HG02870 (cell line): Measurements from ENCODE around the gene C10orf120.

Experiments
- ATAC-seq: cut with Tn5 transposase; IDR thresholded peaks from one replicate; pipeline ENCODE4 v1.9.1; 2021; ENCODE audit warnings: mild to moderate bottlenecking, moderate library complexity; ENCODE audit not compliant: unreplicated experiment

The C10orf120 gene

DNA sequence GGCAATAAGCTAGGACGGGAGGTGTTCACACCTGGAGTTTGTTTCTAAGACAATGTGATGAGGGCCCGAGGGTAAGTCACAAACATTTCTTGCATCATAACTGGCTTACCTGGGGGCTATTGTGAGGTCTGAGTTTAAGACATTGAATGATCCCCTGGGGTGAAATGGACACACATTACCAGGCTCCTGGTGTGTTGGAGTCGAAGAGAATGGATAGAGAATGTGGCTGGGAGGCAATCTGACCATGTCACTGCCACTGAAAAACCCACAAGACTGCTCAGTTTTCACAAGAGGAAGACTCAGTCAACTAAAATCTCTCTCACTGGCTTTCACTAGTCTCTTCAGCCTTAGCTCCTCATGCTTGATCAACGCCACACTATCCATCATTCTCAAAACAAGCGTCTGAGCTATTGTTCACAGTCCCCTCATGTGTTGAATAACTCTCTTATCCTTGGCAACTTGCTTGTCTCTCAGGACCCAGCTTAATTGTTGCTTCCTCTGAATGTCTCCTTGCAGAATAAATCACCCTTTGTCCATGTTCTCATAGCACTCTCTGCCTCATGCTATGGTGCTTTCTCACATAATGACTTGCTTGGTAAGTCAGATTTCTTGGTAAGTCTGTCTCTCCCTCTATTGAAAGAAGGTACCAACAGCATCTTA is at the start of gene C10orf120:
TSS of gene C10orf120 (minus strand) at position 51 of the 660 bp plus-strand sequence. CDS start 56 bp downstream, outside the sequence.
- no peak for ATAC-seq

DNA sequence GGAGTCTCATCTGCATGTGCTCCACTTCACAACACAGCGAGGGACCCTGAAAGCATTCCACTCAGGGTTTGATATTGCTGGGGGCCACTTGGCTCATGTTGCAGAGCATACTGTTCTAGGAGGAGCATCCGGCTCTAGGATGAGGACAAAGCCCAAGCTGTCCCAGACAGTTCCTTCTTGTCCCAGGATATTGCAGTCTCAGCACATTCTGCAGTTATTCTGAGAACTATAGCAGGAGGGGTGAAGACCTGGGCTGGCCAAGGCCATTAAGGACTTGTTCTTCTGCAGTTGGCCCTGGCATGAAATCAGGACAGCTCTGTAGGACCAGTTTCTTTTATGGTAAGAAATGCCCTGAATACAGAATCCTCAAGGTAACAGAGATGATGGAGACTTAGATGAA is 48.9 kb upstream of the C10orf120 start:
- no peak for ATAC-seq

GRCh38 chr10:122746408-122746807 is 46.8 kb upstream of the C10orf120 start:
- ATAC-seq, result no peak

DNA sequence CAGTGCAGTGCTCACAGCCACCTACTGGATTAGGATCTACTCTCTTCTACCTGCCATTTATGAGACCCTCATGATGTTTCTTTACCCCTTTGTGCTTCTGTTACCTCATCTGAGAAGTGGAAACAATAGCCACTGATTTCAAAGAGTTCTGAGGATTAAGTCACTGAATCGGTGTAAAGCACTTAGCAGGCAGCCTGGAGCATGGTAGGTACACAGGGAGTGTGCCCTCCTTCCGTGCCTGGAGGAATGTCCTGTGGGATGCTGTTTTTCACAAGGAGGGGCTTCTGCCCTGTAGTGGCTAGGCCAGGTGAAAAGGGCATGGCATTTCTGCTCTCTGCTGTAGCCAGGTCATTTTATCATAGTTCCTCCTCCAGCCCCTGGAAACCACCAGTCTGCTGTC is 44.6 kb upstream of the C10orf120 start:
- no peak for ATAC-seq

- no peak for ATAC-seq
These were observed 41.0 kb upstream of the C10orf120 start for GRCh38 chr10:122740640-122741039.

- no peak for ATAC-seq
These were observed 38.4 kb upstream of the C10orf120 start for GRCh38 chr10:122738031-122738430.

GRCh38 chr10:122733931-122734665 is 34.5 kb upstream of the C10orf120 start:
- ATAC-seq, result no peak

- ATAC-seq, result no peak
These were observed 33.8 kb upstream of the C10orf120 start for GRCh38 chr10:122733443-122733842.

- no peak for ATAC-seq
These were observed 30.6 kb upstream of the C10orf120 start for GRCh38 chr10:122730238-122730637.

GRCh38 chr10:122729126-122729525 is 29.5 kb upstream of the C10orf120 start:
- ATAC-seq, result no peak

- ATAC-seq, result no peak
These were observed 27.8 kb upstream of the C10orf120 start for GRCh38 chr10:122727426-122727825.

DNA sequence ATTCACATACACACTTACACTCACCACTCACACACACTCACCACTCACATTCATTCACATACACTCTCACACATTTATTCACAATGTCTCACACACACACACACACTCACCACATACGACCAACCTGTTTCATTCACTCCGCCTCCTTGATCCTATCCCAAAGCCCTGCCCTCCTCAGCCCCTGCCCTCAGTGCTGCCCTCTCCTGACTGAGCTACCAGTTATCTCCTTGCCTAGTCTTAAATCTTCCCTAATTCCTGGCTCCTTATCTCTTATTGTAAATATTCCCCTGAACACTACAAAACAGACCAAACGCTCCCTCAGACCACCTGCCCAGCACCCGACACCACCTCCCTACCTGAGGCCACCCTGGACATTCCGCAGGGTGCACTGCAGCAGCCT is 26.1 kb upstream of the C10orf120 start:
- no peak for ATAC-seq

GRCh38 chr10:122725006-122725405 is 25.4 kb upstream of the C10orf120 start:
- no peak for ATAC-seq

DNA sequence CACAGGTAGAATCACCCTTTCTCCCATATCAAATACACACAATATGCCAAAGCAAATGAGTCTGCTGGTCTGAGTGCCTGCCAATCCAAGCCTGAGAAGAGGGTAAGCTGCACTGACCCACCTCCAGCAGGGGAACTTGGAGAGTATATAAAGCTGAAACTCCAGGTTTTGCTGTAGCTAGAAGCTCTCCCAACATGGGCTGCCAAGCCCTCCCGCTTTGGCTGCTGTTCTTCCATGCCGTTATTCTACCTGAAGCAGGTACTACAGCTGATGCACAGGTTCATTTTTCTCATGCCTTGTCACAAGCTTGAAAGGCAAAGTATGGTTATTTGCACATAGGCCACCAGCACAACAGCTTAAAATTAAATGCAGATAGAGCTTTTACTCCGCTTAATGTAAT is 21.5 kb upstream of the C10orf120 start:
- ATAC-seq, result no peak

- ATAC-seq, result no peak
These were observed 16.4 kb upstream of the C10orf120 start for GRCh38 chr10:122716025-122716424.

DNA sequence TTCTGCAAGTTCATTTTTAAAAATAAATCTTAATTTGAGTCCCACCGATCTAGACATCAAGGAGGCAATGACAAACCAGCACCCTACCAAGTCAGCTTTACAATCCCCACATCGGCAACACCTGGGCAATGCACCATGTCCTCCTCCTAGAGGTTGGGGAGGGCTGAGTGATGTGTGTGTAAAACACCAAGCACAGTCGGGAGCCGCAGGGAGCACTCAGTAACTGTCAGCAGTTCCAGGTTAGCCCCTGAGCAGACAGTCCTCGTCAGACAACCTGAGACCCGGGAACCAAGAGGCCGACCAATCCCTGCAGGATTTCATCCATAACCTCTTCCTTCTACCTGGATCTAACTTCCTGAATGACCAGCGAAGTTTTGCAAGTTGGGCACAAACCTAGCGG is 15.9 kb upstream of the C10orf120 start:
- no peak for ATAC-seq

DNA sequence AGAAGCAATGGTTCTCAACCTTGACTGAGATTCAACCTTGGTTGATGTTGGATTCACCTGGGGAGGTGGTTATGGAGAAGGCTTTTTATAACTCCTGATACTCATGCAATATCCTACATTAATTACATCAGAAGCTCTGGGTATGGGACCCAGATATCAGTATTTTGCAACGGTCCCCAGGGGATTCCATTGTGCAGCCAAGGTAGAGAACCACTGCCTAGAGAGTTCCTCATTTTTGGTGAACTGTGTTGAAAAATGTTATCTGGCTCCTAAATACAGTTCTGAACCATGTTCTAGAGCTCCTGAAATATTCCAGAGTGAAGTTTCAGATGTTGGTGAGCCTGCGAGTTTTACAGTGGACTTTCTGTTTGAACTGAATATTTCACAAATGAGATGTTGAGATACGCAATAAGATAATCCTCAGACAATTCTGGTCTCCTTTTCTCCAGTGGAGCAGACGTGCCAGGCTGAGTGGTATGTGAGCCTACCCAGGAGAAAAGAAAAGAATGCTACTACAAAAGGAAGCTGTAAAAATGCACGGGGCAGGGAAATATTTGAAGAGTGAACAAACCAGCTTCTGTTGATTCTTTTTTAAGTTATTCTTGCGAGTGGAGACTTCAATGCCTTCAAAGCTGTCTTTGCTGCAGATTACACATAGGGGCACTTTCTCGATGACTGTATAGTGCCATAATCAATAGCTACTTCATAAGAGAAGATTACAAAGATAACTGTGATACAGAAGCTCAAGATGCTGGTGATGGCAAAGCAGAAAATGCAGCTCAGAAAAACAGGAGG is 13.6 kb upstream of the C10orf120 start:
- ATAC-seq, result no peak

DNA sequence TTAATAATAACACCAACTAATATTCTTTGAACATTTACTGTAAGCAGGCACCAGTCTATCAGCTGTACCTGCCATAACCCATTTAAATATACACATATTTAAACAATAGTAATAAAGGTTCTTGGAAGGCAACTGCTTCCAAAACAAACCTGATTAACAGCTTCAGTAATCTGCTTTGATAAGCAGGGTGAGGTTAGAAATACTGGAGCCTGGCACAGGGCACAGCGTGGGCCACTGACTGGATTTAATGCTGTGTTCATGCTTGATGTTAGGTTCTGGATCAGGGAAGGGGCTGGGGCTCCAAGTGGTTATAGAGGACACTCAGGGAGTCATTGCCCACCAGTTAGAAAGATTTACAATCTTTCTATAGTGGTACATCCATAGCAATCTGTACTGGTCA is 10.9 kb upstream of the C10orf120 start:
- ATAC-seq, result no peak

DNA sequence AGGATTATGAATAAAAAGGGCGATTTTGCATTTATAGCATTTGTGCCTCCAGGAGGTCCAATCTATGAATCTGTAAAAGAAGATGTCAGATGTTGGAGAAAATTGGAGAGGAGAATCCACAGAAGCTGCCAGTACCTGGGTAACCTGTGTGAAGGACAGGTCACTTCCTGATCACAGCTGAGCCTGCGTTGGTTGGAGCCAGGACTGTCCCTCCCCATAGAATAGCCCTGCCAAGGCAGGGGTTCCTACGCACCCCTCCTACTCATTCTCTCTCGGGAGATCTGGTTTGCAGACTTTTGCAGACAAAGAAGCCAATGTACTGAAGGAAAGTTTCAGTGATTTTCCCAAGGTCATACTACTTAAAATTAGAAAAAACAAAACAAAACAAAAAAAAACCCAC is 10.3 kb upstream of the C10orf120 start:
- no peak for ATAC-seq

- ATAC-seq, result no peak
These were observed 7.9 kb upstream of the C10orf120 start for GRCh38 chr10:122707535-122707934.

DNA sequence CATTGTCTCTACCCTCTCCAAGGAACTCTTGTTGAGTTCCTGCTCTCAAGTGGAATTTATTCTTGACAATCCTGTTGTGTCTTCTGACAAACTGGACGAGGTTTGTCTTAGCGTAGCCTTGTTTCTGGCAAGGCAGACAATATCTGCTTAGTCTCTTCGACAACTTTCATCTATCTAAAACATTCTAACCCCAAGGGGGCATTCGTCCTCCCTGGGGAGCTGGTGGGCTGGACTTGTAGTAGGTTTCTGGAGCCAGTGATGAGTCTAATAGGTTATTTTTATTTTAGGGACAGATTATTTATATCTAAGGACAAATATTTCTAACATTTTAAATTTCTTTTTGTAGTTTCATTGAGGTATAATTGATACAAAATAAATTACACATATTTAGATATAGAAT is 7.3 kb upstream of the C10orf120 start:
- no peak for ATAC-seq

- no peak for ATAC-seq
These were observed 6.8 kb upstream of the C10orf120 start for GRCh38 chr10:122706467-122706866.
